Activated naive CD4-positive, alpha-beta T cell treated with anti-CD3 and anti-CD28 coated beads, Interleukin-2, amount 50 U/mL, for 24 hours (primary cell): ENCODE results near the gene ITGB3.
A peak's percentile ranks its signal among the peaks of the same experiment; 100 is the strongest.

ENCODE experiments used
- H3K27ac Mint-ChIP-seq: one replicate; pipeline ENCODE4 v1.8.0; 2021; ENCODE audit warnings: mild to moderate bottlenecking, mixed read lengths
- H3K27me3 Mint-ChIP-seq: one replicate; pipeline ENCODE4 v1.8.0; 2021; ENCODE audit warnings: mixed read lengths
- H3K36me3 Mint-ChIP-seq: one replicate; pipeline ENCODE4 v1.8.0; 2021; ENCODE audit warnings: mixed read lengths
- H3K4me1 Mint-ChIP-seq: one replicate; pipeline ENCODE4 v1.8.0; 2021; ENCODE audit warnings: mixed read lengths
- H3K4me3 Mint-ChIP-seq: one replicate; pipeline ENCODE4 v1.8.0; 2021; ENCODE audit warnings: mild to moderate bottlenecking, mixed read lengths
- H3K9me3 Mint-ChIP-seq: one replicate; pipeline ENCODE4 v1.8.0; 2021; ENCODE audit warnings: mixed read lengths

Gene ITGB3

GRCh38 chr17:47291242-47291873 lies 37.7 kb downstream of the ITGB3 start:
- no peaks in the 10 kb centered on the region for H3K36me3 Mint-ChIP-seq
- no peaks in the 10 kb centered on the region for H3K4me1 Mint-ChIP-seq
- no peaks in the 10 kb centered on the region for H3K9me3 Mint-ChIP-seq
- no peaks in the 10 kb centered on the region for H3K27me3 Mint-ChIP-seq
- no peak overlapping the region for H3K4me3 Mint-ChIP-seq
- no peak overlapping the region for H3K27ac Mint-ChIP-seq

GRCh38 chr17:47292206-47292605 lies 38.6 kb downstream of the ITGB3 start:
- Mint-ChIP-seq H3K9me3 (no peaks in the 10 kb centered on the region), H3K27ac (no peak overlapping the region), H3K4me3 (no peak overlapping the region), H3K36me3 (no peaks in the 10 kb centered on the region), H3K4me1 (no peaks in the 10 kb centered on the region), H3K27me3 (no peaks in the 10 kb centered on the region)

GRCh38 chr17:47295037-47295873 lies 41.6 kb downstream of the ITGB3 start:
- H3K9me3 Mint-ChIP-seq, result no peaks in the 10 kb centered on the region
- no peaks in the 10 kb centered on the region for H3K4me1 Mint-ChIP-seq
- no peak overlapping the region for H3K4me3 Mint-ChIP-seq
- H3K36me3 Mint-ChIP-seq, result no peaks in the 10 kb centered on the region
- no peaks in the 10 kb centered on the region for H3K27me3 Mint-ChIP-seq
- H3K27ac Mint-ChIP-seq, result no peak overlapping the region

- no peak overlapping the region for H3K27ac Mint-ChIP-seq
These were observed 42.2 kb downstream of the ITGB3 start for GRCh38 chr17:47295874-47296255.

GRCh38 chr17:47297661-47298400 lies 44.2 kb downstream of the ITGB3 start:
- Mint-ChIP-seq H3K36me3 (peaks cover 2% of the 10 kb centered on the region), H3K4me1 (no peaks in the 10 kb centered on the region), H3K9me3 (peaks cover 6% of the 10 kb centered on the region), H3K4me3 (no peak overlapping the region), H3K27ac (no peak overlapping the region), H3K27me3 (no peaks in the 10 kb centered on the region)

More at GRCh38 chr17:47295874-47296255, 42.2 kb downstream of the ITGB3 start:
- H3K4me3 Mint-ChIP-seq, result no peak overlapping the region
- H3K27me3 Mint-ChIP-seq, result no peaks in the 10 kb centered on the region
- no peaks in the 10 kb centered on the region for H3K9me3 Mint-ChIP-seq
- H3K36me3 Mint-ChIP-seq, result no peaks in the 10 kb centered on the region
- H3K4me1 Mint-ChIP-seq, result no peaks in the 10 kb centered on the region

- Mint-ChIP-seq H3K4me1 (no peaks in the 10 kb centered on the region), H3K9me3 (peaks cover 6% of the 10 kb centered on the region), H3K27me3 (no peaks in the 10 kb centered on the region), H3K4me3 (no peak overlapping the region), H3K27ac (no peak overlapping the region), H3K36me3 (peaks cover 2% of the 10 kb centered on the region)
These were observed 45.1 kb downstream of the ITGB3 start for GRCh38 chr17:47298712-47299111.

GRCh38 chr17:47299239-47299910 lies 45.7 kb downstream of the ITGB3 start:
- Mint-ChIP-seq H3K9me3 (peaks cover 6% of the 10 kb centered on the region), H3K4me3 (no peak overlapping the region), H3K36me3 (peaks cover 2% of the 10 kb centered on the region), H3K4me1 (no peaks in the 10 kb centered on the region), H3K27ac (no peak overlapping the region), H3K27me3 (no peaks in the 10 kb centered on the region)

- peaks cover 2% of the 10 kb centered on the region for H3K36me3 Mint-ChIP-seq
- peaks cover 8% of the 10 kb centered on the region for H3K4me1 Mint-ChIP-seq
- H3K9me3 Mint-ChIP-seq, result peaks cover 6% of the 10 kb centered on the region
- H3K27me3 Mint-ChIP-seq, result no peaks in the 10 kb centered on the region
- no peak overlapping the region for H3K27ac Mint-ChIP-seq
- no peak overlapping the region for H3K4me3 Mint-ChIP-seq
These were observed 47.1 kb downstream of the ITGB3 start for GRCh38 chr17:47300718-47301117.

- Mint-ChIP-seq H3K4me3 (no peak overlapping the region), H3K4me1 (peaks cover 10% of the 10 kb centered on the region), H3K27me3 (no peaks in the 10 kb centered on the region), H3K27ac (no peak overlapping the region), H3K9me3 (peaks cover 6% of the 10 kb centered on the region), H3K36me3 (peaks cover 2% of the 10 kb centered on the region)
These were observed 47.5 kb downstream of the ITGB3 start for GRCh38 chr17:47301161-47301560.

GRCh38 chr17:47301831-47302230 lies 48.2 kb downstream of the ITGB3 start:
- Mint-ChIP-seq H3K27me3 (no peaks in the 10 kb centered on the region), H3K9me3 (peaks cover 6% of the 10 kb centered on the region), H3K27ac (no peak overlapping the region), H3K4me3 (no peak overlapping the region), H3K36me3 (peaks cover 2% of the 10 kb centered on the region), H3K4me1 (peaks cover 12% of the 10 kb centered on the region)

- peaks cover 6% of the 10 kb centered on the region for H3K9me3 Mint-ChIP-seq
- H3K27ac Mint-ChIP-seq, result peak overlapping the region; percentile 41
- H3K4me1 Mint-ChIP-seq, result peaks cover 12% of the 10 kb centered on the region
- no peaks in the 10 kb centered on the region for H3K27me3 Mint-ChIP-seq
- H3K4me3 Mint-ChIP-seq, result no peak overlapping the region
- peaks cover 2% of the 10 kb centered on the region for H3K36me3 Mint-ChIP-seq
These were observed 50.6 kb downstream of the ITGB3 start for GRCh38 chr17:47304186-47304585.

GRCh38 chr17:47305302-47305923 lies 51.8 kb downstream of the ITGB3 start:
- Mint-ChIP-seq H3K4me1 (peaks cover 12% of the 10 kb centered on the region), H3K36me3 (peaks cover 2% of the 10 kb centered on the region), H3K4me3 (no peak overlapping the region), H3K27me3 (no peaks in the 10 kb centered on the region), H3K9me3 (peaks cover 6% of the 10 kb centered on the region), H3K27ac (peak overlapping the region; percentile 79)

- Mint-ChIP-seq H3K9me3 (no peaks in the 10 kb centered on the region), H3K4me1 (peaks cover 8% of the 10 kb centered on the region), H3K36me3 (no peaks in the 10 kb centered on the region), H3K27me3 (no peaks in the 10 kb centered on the region), H3K27ac (no peak overlapping the region), H3K4me3 (no peak overlapping the region)
These were observed 56.6 kb downstream of the ITGB3 start for GRCh38 chr17:47310186-47310733.

GRCh38 chr17:47311420-47311819 lies 57.8 kb downstream of the ITGB3 start:
- Mint-ChIP-seq H3K4me3 (no peak overlapping the region), H3K9me3 (no peaks in the 10 kb centered on the region), H3K27ac (no peak overlapping the region), H3K27me3 (no peaks in the 10 kb centered on the region), H3K36me3 (no peaks in the 10 kb centered on the region), H3K4me1 (no peaks in the 10 kb centered on the region)
